C4-2B (cell line): ENCODE measurements around the gene CTAGE4.
"Not testable (repeated sequence)": the region's sequence is repeated elsewhere in the genome, so short reads cannot be mapped to it uniquely, and the experiment has no call there.

Experiments
- CTCF ChIP-seq: fragments of 450-650 bp; conservative IDR thresholded peaks from 2 replicates; pipeline ENCODE4 v1.5.1; 2017; ENCODE audit warnings: mild to moderate bottlenecking
- ZFX ChIP-seq: fragments of 450-650 bp; IDR thresholded peaks from 2 replicates; pipeline ENCODE4 v1.6.1; 2017

GRCh38 chr7:144219149-144219548, 35.9 kb downstream of the CTAGE4 start:
- 0 out of 2 replicates have a peak, but pooled peaks have one; percentile 4 for TF ChIP-seq CTCF
- not testable (repeated sequence) for TF ChIP-seq ZFX
